IPS DF 4.7 (cell line): ENCODE results near the gene BCL2L15.

Experiments
- DNase-seq: peaks from one replicate; pipeline ENCODE4 v3.0.0-alpha.2; 2013; ENCODE audit warnings: low spot score; ENCODE audit errors: extremely low read depth

BCL2L15 gene

GRCh38 chr1:113887402-113888175, at the start of gene BCL2L15:
Gene BCL2L15, minus strand, starts transcription at chr1:113887581. Its CDS starts 206 bp downstream, at chr1:113887375.
- DNase-seq, result no peak

DNA sequence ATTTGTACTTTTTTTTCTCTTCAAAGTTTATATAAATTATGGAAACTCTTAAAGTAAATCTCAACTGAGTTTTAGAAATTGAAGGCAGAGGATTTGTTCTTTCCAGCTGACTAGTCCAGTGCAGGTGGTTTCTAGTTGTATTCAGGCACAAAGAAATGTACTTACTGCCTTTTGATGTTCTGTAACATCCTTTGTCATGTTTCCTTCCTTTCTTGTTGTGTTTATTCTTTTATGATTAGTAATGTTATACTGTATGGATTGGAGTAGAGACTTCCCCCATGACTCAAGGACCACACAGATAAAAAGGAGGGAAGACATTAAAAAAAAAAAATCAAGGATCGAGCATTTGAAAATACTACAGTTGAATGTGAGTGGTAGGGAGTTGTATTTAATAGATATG, 49.8 kb upstream of the BCL2L15 start:
- no peak for DNase-seq

DNA sequence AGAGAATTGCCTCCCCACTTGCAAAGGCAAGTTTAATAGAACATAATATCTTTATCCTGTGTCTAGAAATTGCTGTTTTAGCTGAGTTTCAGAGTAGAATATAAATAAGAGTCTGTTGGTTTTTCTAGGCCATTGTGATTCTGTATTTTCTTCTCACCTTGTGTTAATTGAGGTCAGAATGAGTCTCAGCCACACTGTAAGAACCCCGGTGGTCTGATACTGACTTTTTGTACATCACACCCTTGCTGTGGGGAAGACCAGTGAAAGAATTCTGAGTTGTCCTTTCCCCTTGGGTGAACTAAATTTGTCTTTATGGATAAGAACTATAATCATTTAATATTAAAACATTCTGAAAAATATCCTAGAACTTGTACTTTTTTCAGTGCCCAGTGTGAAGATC, 48.6 kb upstream of the BCL2L15 start:
- no peak for DNase-seq

DNA sequence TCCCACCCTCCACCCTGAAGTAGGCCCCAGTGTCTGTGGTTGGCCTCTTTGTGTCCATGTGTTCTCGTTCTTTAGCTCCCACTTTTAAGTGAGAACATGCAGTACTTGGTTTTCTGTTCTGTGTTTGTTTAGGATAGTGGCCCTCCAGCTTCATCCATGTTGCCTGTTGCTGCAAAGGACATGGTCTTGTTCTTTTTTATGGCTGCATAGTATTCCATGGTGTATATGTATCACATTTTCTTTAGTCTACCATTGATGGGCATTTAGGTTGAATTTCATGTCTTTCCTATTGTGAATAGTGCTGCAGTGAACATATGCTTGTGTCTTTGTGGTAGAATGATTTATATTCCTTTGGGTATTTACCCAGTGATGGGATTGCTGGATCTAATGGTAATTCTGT, 47.8 kb upstream of the BCL2L15 start:
- DNase-seq, result no peak

- DNase-seq, result no peak
Measured at GRCh38 chr1:113934511-113935055, 47.2 kb upstream of the BCL2L15 start.

GRCh38 chr1:113934006-113934405, 46.6 kb upstream of the BCL2L15 start:
- DNase-seq, result no peak

GRCh38 chr1:113931451-113931851, 44.1 kb upstream of the BCL2L15 start:
- DNase-seq, result no peak

DNA sequence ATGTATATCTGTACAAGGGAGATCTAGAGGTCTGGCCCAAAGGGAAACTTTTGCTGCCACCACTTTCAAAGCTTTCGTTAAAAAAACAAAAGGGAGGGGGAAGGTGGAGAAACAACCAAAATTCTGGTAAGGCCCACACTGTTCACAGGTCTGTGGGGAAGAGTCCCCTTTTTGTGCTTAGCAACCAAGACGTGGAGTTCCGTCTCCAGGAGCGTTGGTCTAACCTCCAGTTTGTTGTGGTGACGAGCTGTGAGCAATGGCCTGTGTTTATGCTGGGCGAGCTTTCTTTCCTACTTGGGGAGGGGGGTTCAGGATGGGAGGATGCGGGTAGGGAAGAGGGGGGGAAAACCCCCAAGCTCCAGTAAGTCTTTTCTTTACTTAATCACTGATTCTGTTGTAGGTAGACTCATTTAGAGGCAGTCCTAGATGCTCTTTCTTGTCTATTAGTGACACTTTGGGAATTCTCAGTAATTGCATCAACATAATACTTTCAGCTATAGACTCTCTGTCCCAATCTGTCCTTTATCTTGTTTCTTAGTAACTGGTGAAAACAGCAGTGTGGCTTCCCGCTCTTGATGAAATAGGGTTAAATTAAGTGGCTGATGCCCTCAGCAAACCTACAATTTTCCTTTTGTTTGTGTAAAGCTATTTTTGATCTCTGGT, 43.2 kb upstream of the BCL2L15 start:
- DNase-seq, result no peak

DNA sequence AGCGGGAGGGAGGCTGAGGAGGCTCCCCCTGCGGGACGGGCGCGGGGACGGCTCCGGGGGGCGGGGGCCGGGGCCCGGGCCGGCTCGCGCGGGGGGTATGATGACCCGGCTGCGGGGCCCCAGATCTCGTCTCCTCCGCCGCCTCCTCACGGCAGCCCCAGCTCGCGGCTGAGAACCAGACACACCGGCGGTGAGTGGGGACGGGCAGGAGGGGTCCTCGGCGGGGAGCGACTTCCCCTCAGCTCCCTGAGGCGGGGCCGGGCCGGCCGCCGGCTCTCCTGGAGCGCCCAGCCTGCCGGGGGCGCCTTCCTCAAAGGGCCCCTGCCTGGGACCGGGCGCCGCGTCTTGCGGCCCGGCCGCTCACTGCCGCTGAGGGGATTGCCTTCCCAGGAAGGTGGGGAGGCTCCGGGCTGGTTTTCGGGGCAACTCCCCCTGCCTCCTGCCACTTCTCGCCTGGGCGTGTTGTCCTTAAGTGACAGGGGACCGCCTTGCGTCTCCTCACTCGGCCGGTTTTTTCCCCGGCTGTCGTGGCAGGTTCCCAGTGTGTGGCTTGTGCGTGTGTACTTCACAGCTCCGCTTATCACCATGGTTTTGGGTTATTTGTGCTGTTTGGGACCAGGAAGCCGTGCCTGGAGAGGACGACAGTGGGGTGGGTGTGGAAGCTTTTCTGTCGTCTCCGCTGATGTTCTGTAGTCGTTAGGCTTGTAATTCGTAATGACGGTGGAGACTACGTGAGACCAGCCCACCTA, 42.5 kb upstream of the BCL2L15 start:
- no peak for DNase-seq

DNA sequence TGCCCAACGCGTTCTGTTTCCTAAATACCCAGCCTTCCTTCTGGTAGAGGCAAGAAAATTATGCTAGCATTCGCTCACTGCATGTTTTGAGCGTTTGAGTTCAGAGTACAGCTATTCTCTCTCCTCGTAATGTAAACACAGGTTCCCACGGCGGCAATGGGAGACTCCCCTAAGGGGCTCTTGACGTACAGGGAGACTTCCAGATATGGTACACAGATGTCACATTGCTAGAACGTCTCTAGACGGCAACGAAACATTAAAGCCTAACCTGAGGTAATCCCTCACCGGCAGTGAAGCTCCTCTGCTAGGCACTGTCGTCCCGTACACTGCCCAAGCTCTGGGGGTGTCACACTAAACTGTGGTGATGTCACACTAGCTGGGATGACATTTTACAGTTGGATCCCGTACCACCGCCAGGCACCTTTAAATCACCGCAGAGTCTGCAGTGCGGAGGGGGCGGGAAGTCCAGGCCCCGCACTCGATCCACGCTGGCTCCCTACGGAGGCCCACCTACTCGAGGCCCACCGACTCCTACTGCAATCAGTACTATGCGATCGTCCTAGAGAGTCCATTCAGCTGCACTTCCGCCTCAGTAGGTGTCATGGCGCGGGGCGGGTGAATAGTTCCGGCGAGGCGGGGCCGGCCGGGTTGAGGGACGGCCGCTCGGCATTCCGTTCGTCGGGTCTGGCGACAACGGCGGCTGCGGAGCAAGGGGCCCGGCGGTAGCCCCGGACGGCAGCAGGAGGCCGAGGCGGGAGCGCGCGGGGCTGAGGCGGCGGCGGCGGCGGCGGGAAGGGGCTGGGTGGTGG, 41.8 kb upstream of the BCL2L15 start, which contains the start of gene HIPK1:
Gene HIPK1 (plus strand): TSS at position 384 of the 809 bp plus-strand sequence.
- no peak for DNase-seq

DNA sequence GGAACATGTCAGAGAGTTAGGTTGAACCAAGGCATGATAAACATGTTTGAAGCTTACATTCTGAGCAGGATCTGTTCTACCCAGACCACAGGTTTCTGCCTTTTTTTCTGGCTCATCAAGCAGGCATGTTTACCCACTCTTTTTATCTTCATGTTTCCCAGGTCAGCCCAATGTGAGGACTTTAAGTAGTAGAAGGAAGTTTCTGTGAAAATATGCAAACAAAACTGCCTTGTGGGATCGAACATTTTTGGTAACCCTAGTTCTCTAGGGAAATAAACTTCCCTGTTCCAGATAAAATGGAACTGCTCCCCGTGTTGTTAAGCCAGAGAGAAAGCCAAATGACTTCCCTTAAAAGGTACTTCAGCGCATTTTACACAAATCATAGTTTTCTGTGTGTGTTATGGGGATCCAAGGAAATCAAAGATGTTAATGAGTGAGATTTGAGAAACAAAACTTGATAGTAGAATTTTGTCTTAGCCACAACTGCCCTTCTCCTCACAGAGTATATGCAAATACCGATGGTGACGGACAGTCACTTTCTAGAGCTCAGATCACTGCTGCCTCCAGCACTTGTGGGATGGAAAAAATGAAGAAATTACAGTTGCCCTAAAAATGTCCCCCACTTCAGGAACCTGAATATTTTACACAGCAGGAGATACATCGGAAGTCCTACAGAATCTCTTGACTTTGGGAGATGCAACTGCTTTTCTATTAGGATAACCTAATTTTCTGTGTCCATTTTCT, 41.0 kb upstream of the BCL2L15 start:
- DNase-seq, result no peak

GRCh38 chr1:113924473-113924872, 37.1 kb upstream of the BCL2L15 start:
- no peak for DNase-seq

DNA sequence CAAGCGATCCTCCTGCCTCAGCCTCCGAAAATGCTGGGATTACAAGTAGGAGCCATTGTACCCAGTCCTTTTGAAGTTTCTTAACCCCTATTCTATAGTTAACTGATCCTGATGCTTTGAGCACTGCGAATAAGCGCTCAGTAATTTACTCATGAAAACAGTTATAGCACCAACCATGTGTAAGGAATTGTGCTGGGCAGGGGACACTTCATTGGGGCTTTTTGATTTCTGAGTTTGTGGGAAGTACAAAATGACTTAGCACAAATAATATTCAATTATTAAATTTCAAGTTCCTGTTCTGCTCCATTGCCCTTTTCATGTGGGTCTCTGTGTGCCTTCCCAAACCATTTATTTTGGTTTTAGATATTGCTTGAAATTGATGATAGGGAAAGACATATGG, 35.6 kb upstream of the BCL2L15 start:
- DNase-seq, result no peak

DNA sequence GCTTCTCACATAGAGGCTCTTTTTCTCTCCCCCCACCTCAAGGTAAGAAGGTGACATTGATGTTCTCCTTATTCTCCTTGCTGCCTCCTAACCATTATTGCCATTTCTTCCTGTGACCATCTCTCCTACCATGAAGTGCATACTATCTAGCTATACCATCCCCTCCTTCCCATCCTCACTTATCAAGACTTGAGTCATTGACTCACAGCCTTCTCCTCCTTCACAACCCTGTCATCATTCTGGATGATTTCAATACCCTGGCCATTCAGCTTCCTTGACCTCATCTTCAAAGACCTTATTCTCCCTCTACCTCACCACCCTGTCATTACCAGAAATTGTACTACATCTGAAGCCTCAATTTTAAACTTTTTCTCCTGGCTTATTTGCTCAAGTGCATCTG, 30.9 kb upstream of the BCL2L15 start:
- DNase-seq, result no peak

DNA sequence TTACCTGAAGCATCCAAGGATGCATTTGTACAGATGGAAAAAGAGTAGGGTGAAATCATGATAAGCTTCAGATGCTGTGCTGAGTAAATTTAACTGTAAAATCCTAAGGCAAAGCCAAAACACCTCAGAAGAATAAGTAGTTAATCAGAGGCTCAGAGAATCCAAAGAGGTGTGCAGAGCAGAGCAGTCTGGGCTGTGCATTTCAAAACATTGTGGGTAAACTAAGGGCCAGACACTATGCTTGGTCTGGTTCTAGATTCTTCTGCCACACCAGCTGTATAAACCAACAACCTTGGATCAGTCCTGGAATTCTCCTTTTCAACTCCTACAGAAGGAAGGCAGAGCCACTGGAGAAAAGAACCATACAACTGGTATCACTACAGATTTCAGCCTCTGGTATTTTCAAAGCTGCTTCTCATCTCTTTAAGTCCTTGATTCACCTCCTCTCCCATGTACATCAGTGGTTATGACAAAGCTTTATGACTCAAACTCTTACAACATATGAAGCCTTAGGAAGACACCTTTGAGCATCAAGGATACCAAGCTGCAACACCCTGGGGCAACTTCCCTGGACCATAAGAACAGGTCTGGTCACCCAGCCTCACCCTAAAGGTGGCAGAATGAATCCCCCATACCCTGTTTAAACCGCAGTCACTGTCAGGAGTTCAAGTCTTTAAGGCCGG, 30.2 kb upstream of the BCL2L15 start:
- no peak for DNase-seq

DNA sequence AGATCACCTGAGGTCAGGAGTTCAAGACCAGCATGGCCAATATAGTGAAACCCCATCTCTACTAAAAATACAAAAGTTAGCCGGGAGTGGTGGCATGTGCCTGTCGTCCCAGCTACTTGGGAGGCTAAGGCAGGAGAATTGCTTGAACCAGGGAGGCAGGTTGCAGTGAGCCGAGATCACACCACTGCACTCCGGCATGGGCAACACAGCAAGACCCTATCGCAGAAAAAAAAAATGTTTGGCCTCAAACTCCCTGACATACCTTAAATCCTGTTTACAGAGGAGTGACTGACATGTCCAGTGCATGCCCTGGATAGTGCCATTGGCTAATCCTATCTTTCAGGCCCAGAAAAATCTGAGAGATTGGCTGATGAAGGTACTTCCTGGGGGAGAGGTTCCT, 29.6 kb upstream of the BCL2L15 start:
- DNase-seq, result no peak

GRCh38 chr1:113913887-113914664, 26.7 kb upstream of the BCL2L15 start:
- no peak for DNase-seq

DNA sequence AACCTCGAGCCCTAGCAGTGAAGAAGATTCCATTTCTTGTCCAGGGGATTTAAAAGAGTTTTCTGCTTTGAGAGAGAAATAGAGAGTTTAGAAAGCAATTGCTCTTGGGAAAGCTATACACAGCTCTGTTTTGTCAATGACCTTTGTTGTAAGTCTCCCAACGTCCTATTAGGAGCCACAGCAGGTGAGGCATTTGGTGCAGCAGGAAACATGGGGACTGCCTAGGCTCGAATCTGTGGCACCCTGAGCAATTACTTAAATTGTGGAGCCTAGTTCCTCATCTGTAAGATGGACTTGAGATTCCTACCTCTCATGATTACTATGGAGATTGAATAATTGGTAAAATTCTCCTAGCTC, 25.9 kb upstream of the BCL2L15 start:
- DNase-seq, result no peak
